AG10803 (cell line): ENCODE measurements around the gene NPL.

Experiments used
- DNase-seq: peaks from one replicate; pipeline ENCODE4 v3.0.0; 2010; ENCODE audit warnings: low read depth
- H3K4me3 ChIP-seq: 2 replicates; pipeline ENCODE4 v1.5.1; 2011; ENCODE audit warnings: mild to moderate bottlenecking, low read length, control low read depth
- CTCF ChIP-seq: conservative IDR thresholded peaks from 2 replicates; pipeline ENCODE4 v1.5.1; 2011; ENCODE audit warnings: mild to moderate bottlenecking, low read length, control low read depth, inconsistent platforms

The NPL gene

GRCh38 chr1:182786995-182787324 lies 2.6 kb upstream of the NPL start:
- DNase-seq, result no peak
- no peak overlapping the region for H3K4me3 ChIP-seq
- no peak for TF ChIP-seq CTCF

- no peak for TF ChIP-seq CTCF
- no peak for DNase-seq
- no peak overlapping the region for H3K4me3 ChIP-seq
Measured at GRCh38 chr1:182791281-182792179, 2.0 kb downstream of the NPL start.

GRCh38 chr1:182794091-182794490 lies 4.5 kb downstream of the NPL start:
- TF ChIP-seq CTCF, result no peak
- H3K4me3 ChIP-seq, result no peak overlapping the region
- DNase-seq, result no peak

GRCh38 chr1:182794676-182795201 lies 5.2 kb downstream of the NPL start:
- TF ChIP-seq CTCF, result no peak
- no peak overlapping the region for H3K4me3 ChIP-seq
- DNase-seq, result no peak

GRCh38 chr1:182795563-182796228 lies 6.1 kb downstream of the NPL start:
- no peak overlapping the region for H3K4me3 ChIP-seq
- TF ChIP-seq CTCF, result no peak
- no peak for DNase-seq

GRCh38 chr1:182802006-182802803 lies 12.6 kb downstream of the NPL start:
- no peak overlapping the region for H3K4me3 ChIP-seq
- DNase-seq, result no peak
- no peak for TF ChIP-seq CTCF
